GM12878 (cell line): ENCODE results near the gene GMDS. TPM values are rescaled to one million over a fixed set of nuclear protein-coding genes. Genes with fewer than 3 reads are reported as not detected.

ENCODE experiments used
- ATAC-seq: fragments of 200-7000 bp; cut with Tn5 transposase; 3 replicates; pipeline ENCODE4 v1.9.1; 2020; ENCODE audit warnings: mild to moderate bottlenecking, moderate library complexity
- BruUV-seq: library from RNA; stranded (reverse); fragments of 400-500 nt; replicated peaks from 2 replicates; lab custom pipeline; 2021; lab: Mats Ljungman, UMichigan
- CTCF ChIA-PET: fragments of 300-600 bp; sonication (Branson Sonifier 250); formaldehyde crosslinking; extraction: SDS; loops from one replicate; lab custom pipeline; 2021; ENCODE audit warnings: inconsistent platforms; lab: Yijun Ruan, JAX
- POLR2A ChIA-PET: fragments of 350-600 bp; formaldehyde crosslinking; extraction: SDS; loops from one replicate; lab custom pipeline; 2021; ENCODE audit warnings: inconsistent platforms; lab: Charles Lee
- RAD21 ChIA-PET: fragments of 300-600 bp; sonication (Branson Sonifier 250); formaldehyde crosslinking; loops from one replicate; lab custom pipeline; 2023; ENCODE audit warnings: antibody characterized with exemption; ENCODE audit not compliant: unreplicated experiment; lab: Charles Lee
- SMC1A ChIA-PET: fragments of 300-600 bp; sonication (Branson Sonifier 250); formaldehyde crosslinking; loops from one replicate; lab custom pipeline; 2023; ENCODE audit not compliant: unreplicated experiment, uncharacterized antibody; lab: Charles Lee
- DNase-seq: peaks from one replicate; pipeline ENCODE4 v3.0.0-alpha.2; 2011; ENCODE audit warnings: low read depth, low spot score
- FAIRE-seq: peaks from 3 replicates; lab custom pipeline; 2011; peaks lifted over from hg19 to GRCh38; lab: Jason Lieb, UNC
- H2AFZ ChIP-seq: 2 replicates; pipeline ENCODE4 v1.6.0; 2011; ENCODE audit warnings: low read depth, low read length, control low read depth; ENCODE audit not compliant: control insufficient read depth
- H3K27ac ChIP-seq: 2 replicates; pipeline ENCODE4 v1.5.1; 2011; ENCODE audit warnings: control low read depth; ENCODE audit not compliant: control insufficient read depth, insufficient read depth
- H3K27me3 ChIP-seq, 2 experiments: replicated peaks in 1 of 2; 2 replicates each; pipeline versions ENCODE4 v1.6.0 to v1.6.1; 2011; ENCODE audit warnings: low read length in 1 of 2; ENCODE audit not compliant: control insufficient read depth in 2 of 2, insufficient read depth in 2 of 2
- H3K36me3 ChIP-seq, 2 experiments: 2 replicates each; pipeline ENCODE4 v1.5.1; 2011; ENCODE audit warnings: low read length in 1 of 2; ENCODE audit not compliant: control insufficient read depth in 2 of 2, insufficient read depth in 2 of 2
- H3K4me1 ChIP-seq: 2 replicates; pipeline ENCODE4 v1.6.1; 2011; ENCODE audit warnings: mild to moderate bottlenecking, low read length, moderate library complexity, mixed read lengths; ENCODE audit not compliant: control insufficient read depth, insufficient read depth
- H3K4me2 ChIP-seq: 2 replicates; pipeline ENCODE4 v1.6.0; 2011; ENCODE audit warnings: control low read depth; ENCODE audit not compliant: control insufficient read depth, insufficient read depth
- H3K4me3 ChIP-seq: fragments of 200-600 bp; sonication (generic); 2 replicates; pipeline ENCODE4 v1.5.1; 2016
- H3K79me2 ChIP-seq: 2 replicates; pipeline ENCODE4 v1.6.0; 2011; ENCODE audit warnings: low read length; ENCODE audit not compliant: control insufficient read depth, insufficient read depth
- H3K9ac ChIP-seq: 2 replicates; pipeline ENCODE4 v1.8.0; 2011; ENCODE audit warnings: low read length, control low read depth, mixed read lengths; ENCODE audit not compliant: control insufficient read depth, insufficient read depth
- H3K9me3 ChIP-seq: replicated peaks from 3 replicates; pipeline ENCODE4 v1.5.1; 2011; ENCODE audit warnings: mild to moderate bottlenecking, low read length; ENCODE audit not compliant: control insufficient read depth, insufficient read depth
- H4K20me1 ChIP-seq: 2 replicates; pipeline ENCODE4 v1.6.0; 2011; ENCODE audit not compliant: control insufficient read depth, insufficient read depth
- BCL3 ChIP-seq: IDR thresholded peaks from 2 replicates; pipeline ENCODE4 v1.6.1; 2011; ENCODE audit warnings: borderline replicate concordance, low read depth, mild to moderate bottlenecking, moderate library complexity, low read length; ENCODE audit not compliant: insufficient read depth, poor library complexity, severe bottlenecking
- HDGF ChIP-seq: fragments of 450-650 bp; IDR thresholded peaks from 2 replicates; pipeline ENCODE4 v1.6.1; 2016; ENCODE audit warnings: antibody characterized with exemption
- IKZF2 ChIP-seq, 2 experiments: fragments of 450-650 bp; IDR thresholded peaks; 2 replicates each; pipeline ENCODE4 v1.6.1; 2017; ENCODE audit warnings: mild to moderate bottlenecking in 2 of 2, moderate library complexity in 2 of 2
- NBN ChIP-seq: fragments of 450-650 bp; IDR thresholded peaks from 2 replicates; pipeline ENCODE4 v1.6.1; 2016
- POLR2AphosphoS2 ChIP-seq: IDR thresholded peaks from 2 replicates; pipeline ENCODE4 v1.6.1; 2011; ENCODE audit warnings: low read depth, mild to moderate bottlenecking, low read length, improper control_type of control experiment, moderate library complexity
- RUNX3 ChIP-seq: IDR thresholded peaks from 2 replicates; pipeline ENCODE4 v1.6.1; 2012; ENCODE audit warnings: low read length, inconsistent platforms
- USF1 ChIP-seq: IDR thresholded peaks from 2 replicates; pipeline ENCODE4 v1.6.1; 2011; ENCODE audit warnings: borderline replicate concordance, low read depth, mild to moderate bottlenecking, moderate library complexity, mixed read lengths, low read length; ENCODE audit not compliant: insufficient read depth; ENCODE audit errors: extremely low read length
- WGBS: methylation state at CpG from one replicate; pipeline ENCODE4 v1.1.6; 2016; ENCODE audit warnings: low lambda C conversion rate; ENCODE audit not compliant: insufficient replicate concordance, insufficient coverage; ENCODE audit errors: missing lambda C conversion rate; 5-methylcytosine and 5-hydroxymethylcytosine counted together
- in situ Hi-C: fragments of 300-500 bp; cut with MboI; formaldehyde crosslinking; loops from 9 replicates; pipeline ENCODE4 v1.14.3; 2018; ENCODE audit warnings: mixed read lengths
- intact Hi-C: fragments of 100-400 bp; cut with micrococcal nuclease; formaldehyde crosslinking; loops from one replicate; pipeline ENCODE4 v1.14.2; 2022; ENCODE audit not compliant: unreplicated experiment
- polyA plus RNA-seq, 11 experiments: library from polyadenylated mRNA; depleted of rRNA in 4 of 11; unstranded in 6 of 11; stranded (reverse) in 5 of 11; fragments of >200 nt; fragmentation: Nextera tagmentation in 4 of 11; fragmentation: Illumina TruSeq in 1 of 11; extraction: Ambion mirVana in 4 of 11; extraction: Trizol in 1 of 11; gene quantifications; 1 replicate in 1 of 11; 2 replicates in 10 of 11; pipeline versions ENCODE4 v1.2.1 to v1.2.3, GENCODE V29; 2011 to 2016; ENCODE audit warnings: inconsistent platforms in 2 of 11, missing spikeins in 2 of 11, low read depth in 1 of 11
- total RNA-seq, 4 experiments: library from RNA; depleted of rRNA in 3 of 4; stranded (reverse); fragments of >200 nt in 3 of 4; fragmentation: Illumina TruSeq in 1 of 4; extraction: Trizol in 1 of 4; gene quantifications; 2 replicates each; pipeline versions ENCODE4 v1.2.1 to v1.2.3, GENCODE V29; 2013 to 2021
- TF ChIP-seq, protein P1 (sequence below): fragments of 450-650 bp; IDR thresholded peaks from 2 replicates; pipeline ENCODE4 v1.6.1; 2017; ENCODE audit warnings: mild to moderate bottlenecking, low read depth, inconsistent platforms; ENCODE audit not compliant: poor library complexity, severe bottlenecking
- TF ChIP-seq, protein P2 (sequence below): fragments of 450-650 bp; IDR thresholded peaks from 2 replicates; pipeline ENCODE4 v1.6.1; 2017; ENCODE audit warnings: antibody characterized with exemption, mild to moderate bottlenecking, moderate library complexity

GMDS gene
- total and polyA plus RNA-seq, 10 of the 15 experiments (the other 5 are each of a cell fraction or from before 2014, with no cell fraction given) = 0.61 to 53.8 (median 29.3) TPM

GRCh38 chr6:1737463-1738311 is 507.7 kb downstream of the GMDS start:
- no peaks in the 10 kb centered on the region for H4K20me1 ChIP-seq
- BruUV-seq = no TSS peak
- no peak overlapping the region for H3K4me3 ChIP-seq
- no peak overlapping the region for H3K27ac ChIP-seq
- no peak for ATAC-seq
- no peaks in the 10 kb centered on the region for H3K79me2 ChIP-seq
- ChIA-PET SMC1A (interaction anchor here (0.6 to 1.2 kb wide), 5 partner anchors 8 to 1043 kb away, joined by 3 to 6 read pairs (median 4); no protein-coding TSS in a partner anchor), POLR2A (no interaction called here)
- 94% methylated on average over 6 of the region's 6 CpGs for WGBS
- H3K36me3 ChIP-seq = no peaks in the 10 kb centered on the region
- peak; percentile 66 for FAIRE-seq
- peaks cover 31% of the 10 kb centered on the region for H3K4me1 ChIP-seq
- no peak overlapping the region for H2AFZ ChIP-seq
- in situ Hi-C loops = no loop called here
- no peaks in the 10 kb centered on the region for H3K27me3 ChIP-seq
- no peak overlapping the region for H3K9ac ChIP-seq
- intact Hi-C loops = no loop called here
- TF ChIP-seq BCL3 (peak; percentile 35), RUNX3 (0 out of 2 replicates have a peak, but pooled peaks have one; percentile 11), POLR2AphosphoS2 (no peak), NBN (peak; percentile 59; the same call in 1 of the 2 replicates), HDGF (peak; percentile 85; the same call in 1 of the 2 replicates), IKZF2 (IDR thresholded peaks at IDR 0.05) (peak in 1 of 2 experiments; percentile 39; a peak in 1 of 4 replicates), USF1 (no peak)
- TF ChIP-seq, protein P1, sequence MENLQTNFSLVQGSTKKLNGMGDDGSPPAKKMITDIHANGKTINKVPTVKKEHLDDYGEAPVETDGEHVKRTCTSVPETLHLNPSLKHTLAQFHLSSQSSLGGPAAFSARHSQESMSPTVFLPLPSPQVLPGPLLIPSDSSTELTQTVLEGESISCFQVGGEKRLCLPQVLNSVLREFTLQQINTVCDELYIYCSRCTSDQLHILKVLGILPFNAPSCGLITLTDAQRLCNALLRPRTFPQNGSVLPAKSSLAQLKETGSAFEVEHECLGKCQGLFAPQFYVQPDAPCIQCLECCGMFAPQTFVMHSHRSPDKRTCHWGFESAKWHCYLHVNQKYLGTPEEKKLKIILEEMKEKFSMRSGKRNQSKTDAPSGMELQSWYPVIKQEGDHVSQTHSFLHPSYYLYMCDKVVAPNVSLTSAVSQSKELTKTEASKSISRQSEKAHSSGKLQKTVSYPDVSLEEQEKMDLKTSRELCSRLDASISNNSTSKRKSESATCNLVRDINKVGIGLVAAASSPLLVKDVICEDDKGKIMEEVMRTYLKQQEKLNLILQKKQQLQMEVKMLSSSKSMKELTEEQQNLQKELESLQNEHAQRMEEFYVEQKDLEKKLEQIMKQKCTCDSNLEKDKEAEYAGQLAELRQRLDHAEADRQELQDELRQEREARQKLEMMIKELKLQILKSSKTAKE = no peak
- TF ChIP-seq, protein P2, sequence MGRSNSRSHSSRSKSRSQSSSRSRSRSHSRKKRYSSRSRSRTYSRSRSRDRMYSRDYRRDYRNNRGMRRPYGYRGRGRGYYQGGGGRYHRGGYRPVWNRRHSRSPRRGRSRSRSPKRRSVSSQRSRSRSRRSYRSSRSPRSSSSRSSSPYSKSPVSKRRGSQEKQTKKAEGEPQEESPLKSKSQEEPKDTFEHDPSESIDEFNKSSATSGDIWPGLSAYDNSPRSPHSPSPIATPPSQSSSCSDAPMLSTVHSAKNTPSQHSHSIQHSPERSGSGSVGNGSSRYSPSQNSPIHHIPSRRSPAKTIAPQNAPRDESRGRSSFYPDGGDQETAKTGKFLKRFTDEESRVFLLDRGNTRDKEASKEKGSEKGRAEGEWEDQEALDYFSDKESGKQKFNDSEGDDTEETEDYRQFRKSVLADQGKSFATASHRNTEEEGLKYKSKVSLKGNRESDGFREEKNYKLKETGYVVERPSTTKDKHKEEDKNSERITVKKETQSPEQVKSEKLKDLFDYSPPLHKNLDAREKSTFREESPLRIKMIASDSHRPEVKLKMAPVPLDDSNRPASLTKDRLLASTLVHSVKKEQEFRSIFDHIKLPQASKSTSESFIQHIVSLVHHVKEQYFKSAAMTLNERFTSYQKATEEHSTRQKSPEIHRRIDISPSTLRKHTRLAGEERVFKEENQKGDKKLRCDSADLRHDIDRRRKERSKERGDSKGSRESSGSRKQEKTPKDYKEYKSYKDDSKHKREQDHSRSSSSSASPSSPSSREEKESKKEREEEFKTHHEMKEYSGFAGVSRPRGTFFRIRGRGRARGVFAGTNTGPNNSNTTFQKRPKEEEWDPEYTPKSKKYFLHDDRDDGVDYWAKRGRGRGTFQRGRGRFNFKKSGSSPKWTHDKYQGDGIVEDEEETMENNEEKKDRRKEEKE = no peak
- TF ChIP-seq, all 136 proteins: peak for 5
- Histone ChIP-seq H3K9me3 (no peaks in the 10 kb centered on the region; the same call in 2 of the 3 replicates), H3K4me2 (no peak overlapping the region)
- CTCF ChIA-PET = no interaction called here
- DNase-seq = no peak
- RAD21 ChIA-PET = interaction anchor here (0.9 kb wide), 1 partner anchor 131 kb away, joined by 4 read pairs; no protein-coding TSS in a partner anchor
